Measurements from ENCODE around the gene LDLR. TPM values are rescaled to one million over a fixed set of nuclear protein-coding genes. Genes with fewer than 3 reads are reported as not detected.
"Not testable (repeated sequence)": the region's sequence is repeated elsewhere in the genome, so short reads cannot be mapped to it uniquely, and the experiment has no call there.

The LDLR gene
- total RNA-seq, 1 donor from 2014 or later: 153 TPM

- Mint-ChIP-seq H3K4me1 (ENCODE audit: low read depth, unreplicated experiment) (peaks cover 25% of the 10 kb centered on the region), H3K27me3 (ENCODE audit: low read depth, unreplicated experiment) (no peaks in the 10 kb centered on the region), H3K27ac (ENCODE audit: unreplicated experiment) (peak overlapping the region; percentile 18), H3K36me3 (ENCODE audit: low read depth, unreplicated experiment) (peaks cover 12% of the 10 kb centered on the region), H3K4me3 (ENCODE audit: unreplicated experiment) (peak overlapping the region; percentile 31), H3K9me3 (ENCODE audit: unreplicated experiment) (no peaks in the 10 kb centered on the region)
- no peak overlapping the region for H3K4me3 ChIP-seq (ENCODE audit: insufficient read depth, low read depth, low read length)
- DNase-seq (ENCODE audit: low read depth): no peak
- H4K20me1 ChIP-seq (ENCODE audit: insufficient read depth, low read length): peaks cover 74% of the 10 kb centered on the region
- H3K9ac ChIP-seq (ENCODE audit: low read length): no peak overlapping the region
- no peak overlapping the region for H3K27ac ChIP-seq (ENCODE audit: low read depth, low read length)
- no peak overlapping the region for H3K4me2 ChIP-seq (ENCODE audit: low read length)
- H3K4me1 ChIP-seq (ENCODE audit: insufficient read depth, low read length): peaks cover 46% of the 10 kb centered on the region
- H3K27me3 ChIP-seq (ENCODE audit: insufficient read depth, low read length): no peaks in the 10 kb centered on the region
- peaks cover 81% of the 10 kb centered on the region for H3K79me2 ChIP-seq (ENCODE audit: insufficient read depth, low read length)
- no peaks in the 10 kb centered on the region for H3K9me3 ChIP-seq (ENCODE audit: insufficient read depth, low read depth, low read length)
- TF ChIP-seq CTCF (IDR thresholded peaks at IDR 0.05; ENCODE audit: insufficient read depth, low read depth, low read length) (no peak), EZH2 (IDR thresholded peaks at IDR 0.05; ENCODE audit: insufficient read depth, low read length) (no peak)
- no peak for FAIRE-seq
- no peak overlapping the region for H2AFZ ChIP-seq (ENCODE audit: low read depth, low read length)
- H3K36me3 ChIP-seq (ENCODE audit: insufficient read depth, low read length): peaks cover 12% of the 10 kb centered on the region
These were observed 4.5 kb downstream of the LDLR start for GRCh38 chr19:11093689-11094238.

GRCh38 chr19:11094520-11094894 is 5.2 kb downstream of the LDLR start:
- H3K9ac ChIP-seq (ENCODE audit: low read length): peak overlapping the region; percentile 60
- TF ChIP-seq CTCF (IDR thresholded peaks at IDR 0.05; ENCODE audit: insufficient read depth, low read depth, low read length): no peak
- no peak for TF ChIP-seq EZH2 (IDR thresholded peaks at IDR 0.05; ENCODE audit: insufficient read depth, low read length)
- H3K4me3 ChIP-seq (ENCODE audit: insufficient read depth, low read depth, low read length): peak overlapping the region; percentile 25
- no peaks in the 10 kb centered on the region for H3K9me3 ChIP-seq (ENCODE audit: insufficient read depth, low read depth, low read length)
- Mint-ChIP-seq H3K4me1 (ENCODE audit: low read depth, unreplicated experiment) (peaks cover 23% of the 10 kb centered on the region), H3K9me3 (ENCODE audit: unreplicated experiment) (no peaks in the 10 kb centered on the region), H3K36me3 (ENCODE audit: low read depth, unreplicated experiment) (peaks cover 16% of the 10 kb centered on the region), H3K27ac (ENCODE audit: unreplicated experiment) (peak overlapping the region; percentile 35), H3K27me3 (ENCODE audit: low read depth, unreplicated experiment) (no peaks in the 10 kb centered on the region), H3K4me3 (ENCODE audit: unreplicated experiment) (no peak overlapping the region)
- H2AFZ ChIP-seq (ENCODE audit: low read depth, low read length): no peak overlapping the region
- H3K4me2 ChIP-seq (ENCODE audit: low read length): peak overlapping the region; percentile 78
- peaks cover 12% of the 10 kb centered on the region for H3K36me3 ChIP-seq (ENCODE audit: insufficient read depth, low read length)
- H3K27me3 ChIP-seq (ENCODE audit: insufficient read depth, low read length): no peaks in the 10 kb centered on the region
- no peak for FAIRE-seq
- DNase-seq (ENCODE audit: low read depth): no peak
- peaks cover 86% of the 10 kb centered on the region for H3K79me2 ChIP-seq (ENCODE audit: insufficient read depth, low read length)
- peaks cover 79% of the 10 kb centered on the region for H4K20me1 ChIP-seq (ENCODE audit: insufficient read depth, low read length)
- peak overlapping the region; percentile 86 for H3K27ac ChIP-seq (ENCODE audit: low read depth, low read length)
- peaks cover 44% of the 10 kb centered on the region for H3K4me1 ChIP-seq (ENCODE audit: insufficient read depth, low read length)

- H3K9me3 ChIP-seq (ENCODE audit: insufficient read depth, low read depth, low read length): no peaks in the 10 kb centered on the region
- peak overlapping the region; percentile 6 for H3K9ac ChIP-seq (ENCODE audit: low read length)
- Mint-ChIP-seq H3K9me3 (ENCODE audit: unreplicated experiment) (no peaks in the 10 kb centered on the region), H3K4me1 (ENCODE audit: low read depth, unreplicated experiment) (peaks cover 23% of the 10 kb centered on the region), H3K4me3 (ENCODE audit: unreplicated experiment) (no peak overlapping the region), H3K27ac (ENCODE audit: unreplicated experiment) (no peak overlapping the region), H3K27me3 (ENCODE audit: low read depth, unreplicated experiment) (no peaks in the 10 kb centered on the region), H3K36me3 (ENCODE audit: low read depth, unreplicated experiment) (peaks cover 19% of the 10 kb centered on the region)
- FAIRE-seq: no peak
- H3K4me3 ChIP-seq (ENCODE audit: insufficient read depth, low read depth, low read length): no peak overlapping the region
- H3K4me1 ChIP-seq (ENCODE audit: insufficient read depth, low read length): peaks cover 39% of the 10 kb centered on the region
- peak overlapping the region; percentile 78 for H3K4me2 ChIP-seq (ENCODE audit: low read length)
- H2AFZ ChIP-seq (ENCODE audit: low read depth, low read length): no peak overlapping the region
- peak overlapping the region; percentile 86 for H3K27ac ChIP-seq (ENCODE audit: low read depth, low read length)
- no peak for TF ChIP-seq EZH2 (IDR thresholded peaks at IDR 0.05; ENCODE audit: insufficient read depth, low read length)
- TF ChIP-seq CTCF (IDR thresholded peaks at IDR 0.05; ENCODE audit: insufficient read depth, low read depth, low read length): no peak
- H4K20me1 ChIP-seq (ENCODE audit: insufficient read depth, low read length): peaks cover 87% of the 10 kb centered on the region
- H3K27me3 ChIP-seq (ENCODE audit: insufficient read depth, low read length): no peaks in the 10 kb centered on the region
- peaks cover 86% of the 10 kb centered on the region for H3K79me2 ChIP-seq (ENCODE audit: insufficient read depth, low read length)
- peaks cover 26% of the 10 kb centered on the region for H3K36me3 ChIP-seq (ENCODE audit: insufficient read depth, low read length)
- DNase-seq (ENCODE audit: low read depth): peak; percentile 75
These were observed 7.1 kb downstream of the LDLR start for GRCh38 chr19:11096210-11096841.

- peaks cover 80% of the 10 kb centered on the region for H3K79me2 ChIP-seq (ENCODE audit: insufficient read depth, low read length)
- Mint-ChIP-seq H3K36me3 (ENCODE audit: low read depth, unreplicated experiment) (peaks cover 19% of the 10 kb centered on the region), H3K4me1 (ENCODE audit: low read depth, unreplicated experiment) (peaks cover 21% of the 10 kb centered on the region)
- H3K27me3 Mint-ChIP-seq (ENCODE audit: low read depth, unreplicated experiment); H3K27me3 ChIP-seq (ENCODE audit: insufficient read depth, low read length); H3K4me3 Mint-ChIP-seq (ENCODE audit: unreplicated experiment); H3K27ac ChIP-seq (ENCODE audit: low read depth, low read length); H3K9ac ChIP-seq (ENCODE audit: low read length); H3K27ac Mint-ChIP-seq (ENCODE audit: unreplicated experiment); H3K9me3 Mint-ChIP-seq (ENCODE audit: unreplicated experiment); H2AFZ ChIP-seq (ENCODE audit: low read depth, low read length); H3K9me3 ChIP-seq (ENCODE audit: insufficient read depth, low read depth, low read length); H3K4me3 ChIP-seq (ENCODE audit: insufficient read depth, low read depth, low read length); DNase-seq (ENCODE audit: low read depth); FAIRE-seq; H3K4me2 ChIP-seq (ENCODE audit: low read length): not testable (repeated sequence)
- peaks cover 35% of the 10 kb centered on the region for H3K4me1 ChIP-seq (ENCODE audit: insufficient read depth, low read length)
- peaks cover 79% of the 10 kb centered on the region for H4K20me1 ChIP-seq (ENCODE audit: insufficient read depth, low read length)
- peaks cover 26% of the 10 kb centered on the region for H3K36me3 ChIP-seq (ENCODE audit: insufficient read depth, low read length)
These were observed 8.1 kb downstream of the LDLR start for GRCh38 chr19:11097367-11097766.

Measured in astrocyte (in vitro differentiated cells and primary cell).